ENCODE results near the gene TRPV2. TPM values are rescaled to one million over a fixed set of nuclear protein-coding genes. Genes with fewer than 3 reads are reported as not detected.

The TRPV2 gene
- total and polyA plus RNA-seq, 2 of the 4 experiments (the other 2 are of a cell fraction) = 30.8 to 32.8 TPM

GRCh38 chr17:16464303-16465051 lies 49.1 kb downstream of the TRPV2 start:
- H2BK15ac ChIP-seq (ENCODE audit: low read depth, low read length) = no peak overlapping the region; the same call in 2 of the 3 replicates
- H3K4ac ChIP-seq (ENCODE audit: low read depth, low read length) = no peak overlapping the region; the same call in 1 of the 2 replicates
- 89% methylated on average over 7 of the region's 12 CpGs; no CpG with 5 or more reads in 1 of the 2 experiments for WGBS, 2 experiments (ENCODE audit: extremely low coverage in 2 of 2, insufficient read length in 1 of 2)
- dilution Hi-C loops (cut with HindIII; ENCODE audit: low sequenced_read_pairs, unreplicated experiment) = no loop called here
- CTCF ChIA-PET = interaction anchor here (1.3 to 1.4 kb wide), 3 partner anchors 12 to 56 kb away, joined by 3 to 8 read pairs (median 5); no protein-coding TSS in a partner anchor
- no peak overlapping the region for H4K5ac ChIP-seq (ENCODE audit: low read depth, low read length)
- peak overlapping the region; percentile 7 for H2AFZ ChIP-seq (replicated peaks; ENCODE audit: low read length, poor library complexity)
- H3K27me3 ChIP-seq (ENCODE audit: control insufficient read depth, insufficient read depth, low read length) = no peaks in the 10 kb centered on the region
- no peak overlapping the region for H2BK5ac ChIP-seq (ENCODE audit: low read depth, low read length, poor library complexity, severe bottlenecking)
- no peak overlapping the region for H3K4me3 ChIP-seq (ENCODE audit: insufficient read depth, low read depth, low read length)
- no peak overlapping the region for H2BK20ac ChIP-seq (ENCODE audit: low read depth, low read length)
- no peak overlapping the region; the same call in 1 of the 2 replicates for H3K18ac ChIP-seq (ENCODE audit: low read depth, low read length)
- H3K4me1 ChIP-seq (ENCODE audit: control insufficient read depth, insufficient read depth, low read length) = peaks cover 14% of the 10 kb centered on the region
- DNase-seq = no peak
- peaks cover 7% of the 10 kb centered on the region; the same call in 1 of the 2 replicates for H3K9me1 ChIP-seq (ENCODE audit: insufficient read depth, low read length)
- H3K23ac ChIP-seq (ENCODE audit: low read depth, low read length) = no peak overlapping the region
- H2BK120ac ChIP-seq (ENCODE audit: low read depth, low read length) = no peak overlapping the region
- ATAC-seq (ENCODE audit: low read depth) = no peak
- in situ Hi-C loops (cut with MboI; ENCODE audit: low sequenced_read_pairs) = loop anchor here (5.0 kb wide), 1 partner anchor 53 kb away; no protein-coding TSS in a partner anchor
- H3K9me3 ChIP-seq (ENCODE audit: control insufficient read depth, insufficient read depth, low read length) = no peaks in the 10 kb centered on the region
- H3K36me3 ChIP-seq (ENCODE audit: control insufficient read depth, insufficient read depth, low read length) = no peaks in the 10 kb centered on the region; the same call in 1 of the 2 replicates
- H3K79me1 ChIP-seq (ENCODE audit: low read depth in 1 of 2, low read length in 2 of 2) = no peaks in the 10 kb centered on the region; a peak in 1 of 4 replicates
- POLR2A ChIA-PET (ENCODE audit: unreplicated experiment) = no interaction called here
- BruUV-seq (replicated peaks) = no TSS peak
- H3K27ac ChIP-seq (ENCODE audit: insufficient read depth, low read length) = no peak overlapping the region
- intact Hi-C loops (cut with micrococcal nuclease) = no loop called here
- no peak overlapping the region for H3K14ac ChIP-seq (replicated peaks; ENCODE audit: low read depth, low read length)
- H2AK5ac ChIP-seq (ENCODE audit: low read depth, low read length) = 0 out of 2 replicates have a peak overlapping the region, but pooled peaks have one; percentile 18
- H3K56ac ChIP-seq (ENCODE audit: extremely low read depth, insufficient read depth, low read length) = no peak overlapping the region; the same call in 1 of the 2 replicates
- no peak overlapping the region for H4K8ac ChIP-seq (ENCODE audit: low read depth in 2 of 2, low read length in 2 of 2)
- no peak overlapping the region for H3K4me2 ChIP-seq (ENCODE audit: low read depth, low read length)
- peak overlapping the region; percentile 30 for H2AK9ac ChIP-seq (replicated peaks; ENCODE audit: low read depth, low read length, poor library complexity)
- H4K20me1 ChIP-seq (ENCODE audit: insufficient read depth, low read length) = peaks cover 3% of the 10 kb centered on the region
- H4K91ac ChIP-seq (ENCODE audit: insufficient read depth, low read depth, low read length) = no peak overlapping the region
- H3K9ac ChIP-seq (ENCODE audit: low read depth, low read length) = no peak overlapping the region
- TF ChIP-seq FOS (IDR thresholded peaks at IDR 0.05; ENCODE audit: low read depth, low read length) (no peak), MXI1 (IDR thresholded peaks at IDR 0.05; ENCODE audit: borderline replicate concordance, low read depth, low read length) (no peak), CEBPB (IDR thresholded peaks at IDR 0.05; ENCODE audit: low read depth, low read length) (no peak), CHD1 (IDR thresholded peaks at IDR 0.05; ENCODE audit: low read depth, low read length) (no peak), ELK1 (IDR thresholded peaks at IDR 0.05; ENCODE audit: borderline replicate concordance, low read depth, low read length) (no peak), RAD21 (IDR thresholded peaks at IDR 0.05; ENCODE audit: low read length) (no peak), MAFK (IDR thresholded peaks at IDR 0.05; ENCODE audit: low read depth, low read length) (no peak), RCOR1 (IDR thresholded peaks at IDR 0.05; ENCODE audit: insufficient replicate concordance, low read length) (no peak), MAZ (IDR thresholded peaks at IDR 0.05; ENCODE audit: borderline replicate concordance, low read depth, low read length) (no peak), RFX5 (IDR thresholded peaks at IDR 0.05; ENCODE audit: low read depth, low read length) (no peak), NFE2L2 (IDR thresholded peaks at IDR 0.05; ENCODE audit: low read depth, low read length) (no peak), POLR2A (IDR thresholded peaks at IDR 0.05; ENCODE audit: low read depth, low read length) (no peak), BHLHE40 (IDR thresholded peaks at IDR 0.05; ENCODE audit: low read depth, low read length) (no peak)
- TF ChIP-seq, protein P1, sequence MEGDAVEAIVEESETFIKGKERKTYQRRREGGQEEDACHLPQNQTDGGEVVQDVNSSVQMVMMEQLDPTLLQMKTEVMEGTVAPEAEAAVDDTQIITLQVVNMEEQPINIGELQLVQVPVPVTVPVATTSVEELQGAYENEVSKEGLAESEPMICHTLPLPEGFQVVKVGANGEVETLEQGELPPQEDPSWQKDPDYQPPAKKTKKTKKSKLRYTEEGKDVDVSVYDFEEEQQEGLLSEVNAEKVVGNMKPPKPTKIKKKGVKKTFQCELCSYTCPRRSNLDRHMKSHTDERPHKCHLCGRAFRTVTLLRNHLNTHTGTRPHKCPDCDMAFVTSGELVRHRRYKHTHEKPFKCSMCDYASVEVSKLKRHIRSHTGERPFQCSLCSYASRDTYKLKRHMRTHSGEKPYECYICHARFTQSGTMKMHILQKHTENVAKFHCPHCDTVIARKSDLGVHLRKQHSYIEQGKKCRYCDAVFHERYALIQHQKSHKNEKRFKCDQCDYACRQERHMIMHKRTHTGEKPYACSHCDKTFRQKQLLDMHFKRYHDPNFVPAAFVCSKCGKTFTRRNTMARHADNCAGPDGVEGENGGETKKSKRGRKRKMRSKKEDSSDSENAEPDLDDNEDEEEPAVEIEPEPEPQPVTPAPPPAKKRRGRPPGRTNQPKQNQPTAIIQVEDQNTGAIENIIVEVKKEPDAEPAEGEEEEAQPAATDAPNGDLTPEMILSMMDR (conservative IDR thresholded peaks at IDR 0.05; ENCODE audit: low read depth, low read length) = no peak
- TF ChIP-seq, protein P2, sequence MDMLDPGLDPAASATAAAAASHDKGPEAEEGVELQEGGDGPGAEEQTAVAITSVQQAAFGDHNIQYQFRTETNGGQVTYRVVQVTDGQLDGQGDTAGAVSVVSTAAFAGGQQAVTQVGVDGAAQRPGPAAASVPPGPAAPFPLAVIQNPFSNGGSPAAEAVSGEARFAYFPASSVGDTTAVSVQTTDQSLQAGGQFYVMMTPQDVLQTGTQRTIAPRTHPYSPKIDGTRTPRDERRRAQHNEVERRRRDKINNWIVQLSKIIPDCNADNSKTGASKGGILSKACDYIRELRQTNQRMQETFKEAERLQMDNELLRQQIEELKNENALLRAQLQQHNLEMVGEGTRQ (IDR thresholded peaks at IDR 0.05; ENCODE audit: low read depth, low read length) = no peak

All from IMR-90 (cell line).